GM21717 (cell line): ENCODE results near the gene GJD3.
"Not testable (repeated sequence)": the region's sequence is repeated elsewhere in the genome, so short reads cannot be mapped to it uniquely, and the experiment has no call there.

Experiments
- ATAC-seq: cut with Tn5 transposase; IDR thresholded peaks from one replicate; pipeline ENCODE4 v1.9.1; 2021; ENCODE audit warnings: mild to moderate bottlenecking, moderate library complexity; ENCODE audit not compliant: unreplicated experiment

Gene GJD3, protein sequence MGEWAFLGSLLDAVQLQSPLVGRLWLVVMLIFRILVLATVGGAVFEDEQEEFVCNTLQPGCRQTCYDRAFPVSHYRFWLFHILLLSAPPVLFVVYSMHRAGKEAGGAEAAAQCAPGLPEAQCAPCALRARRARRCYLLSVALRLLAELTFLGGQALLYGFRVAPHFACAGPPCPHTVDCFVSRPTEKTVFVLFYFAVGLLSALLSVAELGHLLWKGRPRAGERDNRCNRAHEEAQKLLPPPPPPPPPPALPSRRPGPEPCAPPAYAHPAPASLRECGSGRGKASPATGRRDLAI

DNA sequence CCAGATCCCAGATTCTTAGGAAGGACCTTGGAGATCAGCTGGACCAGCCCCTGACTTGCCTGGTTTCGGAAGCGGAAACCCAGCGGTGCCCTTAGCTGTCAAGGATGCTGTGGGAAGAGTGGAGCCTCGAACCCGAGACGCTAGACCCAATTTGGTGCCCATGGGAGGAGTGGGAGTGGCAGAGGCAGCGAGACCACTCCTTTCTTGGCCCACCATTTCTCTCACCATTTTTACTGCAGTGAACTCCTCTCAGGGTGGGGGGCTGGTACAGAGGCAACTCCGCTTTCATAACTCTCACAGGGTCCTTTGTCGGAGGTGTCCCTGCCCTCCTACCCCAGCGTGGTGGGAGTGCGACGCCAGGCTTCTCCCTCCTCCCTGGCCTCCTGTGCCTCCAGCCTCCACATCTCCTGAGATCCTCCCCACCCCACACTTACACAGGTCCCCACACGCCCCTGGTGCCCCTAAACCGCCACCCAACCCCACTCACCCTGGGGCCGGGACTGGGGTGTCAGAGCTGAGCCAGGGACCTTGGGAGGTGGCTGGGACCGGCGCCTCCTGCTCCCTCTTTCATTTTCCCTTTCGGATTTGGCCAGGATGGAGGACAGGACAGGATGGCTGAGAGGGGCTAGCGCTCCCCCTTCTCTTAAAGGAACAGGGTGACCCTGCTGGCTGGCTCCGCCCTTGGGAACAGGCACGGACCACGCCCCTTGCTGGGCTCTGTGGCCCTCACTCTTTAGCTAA, at the start of gene GJD3:
Gene GJD3 (minus strand): TSS at position 617 of the 741 bp plus-strand sequence. CDS start 922 bp downstream, outside the sequence.
- ATAC-seq, result no peak

DNA sequence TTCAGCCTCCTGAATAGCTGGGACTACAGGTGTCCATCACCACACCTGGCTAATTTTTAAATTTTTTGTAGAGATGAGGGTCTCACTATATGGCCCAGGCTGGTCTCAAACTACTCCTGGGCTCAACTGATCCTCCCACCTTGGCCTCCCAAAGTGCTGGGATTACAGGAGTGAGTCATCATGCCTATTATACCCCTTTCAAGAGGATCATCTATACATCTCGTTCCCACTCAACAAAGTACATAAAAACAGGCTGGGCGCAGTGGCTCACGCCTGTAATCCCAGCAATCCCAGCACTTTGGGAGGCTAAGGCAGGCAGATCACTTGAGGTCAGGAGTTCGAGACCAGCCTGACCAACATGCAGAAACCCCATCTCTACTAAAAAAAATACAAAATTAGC, 49.8 kb upstream of the GJD3 start:
- ATAC-seq, result not testable (repeated sequence)

DNA sequence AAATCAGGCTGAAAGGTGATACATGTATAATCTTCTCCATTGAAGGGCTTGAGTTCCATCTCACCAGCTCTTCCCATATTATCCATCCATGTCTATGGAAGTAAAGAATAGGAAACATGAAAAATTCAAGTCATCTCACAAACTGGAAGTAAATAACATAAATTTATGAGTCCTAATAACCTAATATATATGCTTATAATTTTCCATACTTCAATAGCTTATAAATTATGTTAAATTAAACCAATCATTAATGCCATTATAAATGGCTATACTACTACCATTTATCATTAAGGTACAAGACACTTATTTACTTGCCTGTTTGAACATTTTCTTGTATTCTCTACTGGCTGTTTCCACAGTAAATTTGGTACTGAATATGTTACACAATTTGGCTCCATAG, 48.3 kb upstream of the GJD3 start:
- no peak for ATAC-seq

DNA sequence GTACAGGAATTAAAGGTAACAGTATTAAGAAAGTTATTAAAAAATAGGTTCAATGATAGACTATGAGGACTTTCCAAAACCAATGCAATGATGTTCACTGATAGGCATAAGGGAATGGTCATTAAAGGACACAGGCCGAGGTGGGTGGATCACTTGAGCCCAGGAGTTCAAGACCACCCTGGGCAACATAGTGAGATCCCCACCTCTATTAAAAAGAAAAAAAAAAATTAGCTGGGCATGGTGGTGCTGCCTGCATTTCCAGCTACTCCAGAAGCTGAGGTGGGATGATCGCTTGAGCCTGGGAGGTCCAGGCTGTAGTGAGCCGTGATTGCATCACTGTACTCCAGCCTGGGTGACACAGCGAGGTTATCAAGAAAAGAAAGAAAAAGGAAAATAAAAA, 47.3 kb upstream of the GJD3 start:
- no peak for ATAC-seq

DNA sequence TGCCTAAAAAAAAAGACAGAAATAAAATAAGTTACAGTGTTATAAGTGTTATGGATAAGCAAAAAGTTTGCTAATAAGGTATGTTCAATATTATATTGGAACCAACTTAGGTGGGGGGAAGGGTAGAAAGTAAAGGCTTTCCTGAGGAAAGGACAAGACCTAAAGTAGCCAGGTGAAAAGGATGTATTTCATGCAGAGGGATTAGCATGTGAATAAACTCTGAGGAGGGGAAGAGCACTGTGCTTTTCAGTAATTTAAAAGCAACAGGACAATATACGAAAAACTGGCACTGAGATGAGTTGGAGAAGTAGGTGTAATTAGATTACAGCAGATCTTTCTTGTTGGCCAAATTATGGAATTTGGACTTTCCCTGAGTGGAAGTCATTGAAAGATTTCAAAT, 45.5 kb upstream of the GJD3 start:
- ATAC-seq, result no peak

DNA sequence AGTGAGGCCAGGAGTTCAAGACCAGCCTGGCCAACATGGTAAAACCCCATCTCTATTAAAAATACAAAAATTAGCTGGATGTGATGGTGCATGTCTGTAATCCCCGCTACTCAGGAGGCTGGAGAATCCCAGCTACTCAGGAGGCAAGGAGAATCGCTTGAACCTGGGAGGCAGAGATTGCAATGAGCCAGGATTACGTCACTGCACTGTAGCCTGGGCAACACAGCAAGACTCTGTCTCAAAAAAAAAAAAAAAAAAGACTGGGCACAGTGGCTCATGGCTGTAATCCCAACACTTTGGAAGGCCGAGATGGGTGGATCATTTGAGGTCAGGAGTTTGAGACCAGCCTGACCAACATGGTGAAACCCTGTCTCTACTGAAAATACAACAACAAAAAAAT, 45.0 kb upstream of the GJD3 start:
- not testable (repeated sequence) for ATAC-seq

DNA sequence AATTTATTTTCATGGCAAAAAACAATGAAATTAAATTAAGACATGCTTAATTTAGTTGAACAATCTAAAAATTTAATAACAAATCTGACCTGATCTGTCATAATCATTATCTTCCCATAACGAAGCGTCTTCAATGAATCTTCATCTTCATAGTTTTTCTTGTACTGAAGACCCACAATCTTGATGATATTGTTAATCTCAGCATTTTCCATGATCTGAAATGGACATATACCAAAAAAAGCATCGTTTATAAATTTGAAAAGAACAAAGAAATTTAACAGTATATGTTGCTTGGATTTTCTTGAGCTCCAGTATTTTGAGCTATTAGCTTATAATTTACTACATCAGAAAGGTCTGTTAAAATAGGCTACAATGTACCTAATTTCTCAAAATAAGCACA, 42.9 kb upstream of the GJD3 start:
- ATAC-seq, result no peak

DNA sequence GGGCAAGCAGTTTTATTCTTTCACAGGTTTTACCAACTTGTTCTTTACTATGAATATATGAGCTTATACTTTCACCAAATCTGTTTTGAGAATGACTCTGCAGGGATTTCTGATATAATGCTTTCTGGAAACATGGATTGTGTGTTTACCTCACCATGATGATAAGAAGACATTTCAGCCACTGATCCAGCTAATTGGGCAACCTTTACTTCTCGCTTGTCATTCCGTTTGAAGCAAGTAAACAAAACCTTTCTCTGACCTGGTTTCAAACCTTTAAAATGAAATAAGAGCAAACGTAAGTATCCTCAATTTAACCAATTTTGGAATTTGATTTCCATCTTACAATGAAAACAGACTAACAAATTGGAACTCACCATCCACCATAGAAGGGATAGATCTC, 39.5 kb upstream of the GJD3 start:
- ATAC-seq, result no peak

DNA sequence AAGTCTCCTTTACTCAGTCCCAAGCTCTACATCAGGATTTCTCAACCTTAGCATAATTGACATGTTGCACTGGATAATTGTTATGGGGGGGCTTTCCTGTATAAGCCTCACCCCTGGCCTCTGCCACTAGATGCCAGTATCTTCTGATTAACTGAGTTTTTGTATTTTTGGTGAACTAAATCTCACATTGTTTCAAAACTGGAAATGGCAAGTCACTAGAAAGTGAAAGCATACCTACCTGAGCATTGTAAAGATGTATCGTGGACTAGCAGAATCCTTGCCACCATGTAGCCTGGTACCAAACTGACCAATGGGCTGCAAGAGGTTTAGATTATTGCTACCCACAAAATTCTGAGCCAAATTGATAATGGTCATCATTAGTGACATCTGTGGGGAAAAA, 38.1 kb upstream of the GJD3 start:
- ATAC-seq, result no peak

DNA sequence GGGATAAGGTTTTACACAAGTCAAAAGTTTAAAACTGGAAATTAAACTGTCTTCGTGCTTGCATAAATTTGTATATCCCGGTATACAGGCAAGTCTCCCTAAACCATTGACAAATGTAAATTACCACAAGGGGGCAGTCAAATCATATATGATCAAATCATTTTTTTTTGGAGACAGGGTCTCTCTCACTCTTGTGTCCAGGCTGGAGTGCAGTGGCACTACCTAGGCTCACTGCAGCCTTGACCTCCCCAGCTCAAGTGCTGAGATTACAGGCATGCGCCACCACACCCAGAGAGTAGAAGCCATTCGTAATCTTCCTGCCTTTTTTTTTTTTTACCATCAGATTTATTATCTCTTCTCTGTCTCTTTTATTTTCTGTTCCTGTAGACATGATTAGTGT, 34.6 kb upstream of the GJD3 start:
- ATAC-seq, result no peak

DNA sequence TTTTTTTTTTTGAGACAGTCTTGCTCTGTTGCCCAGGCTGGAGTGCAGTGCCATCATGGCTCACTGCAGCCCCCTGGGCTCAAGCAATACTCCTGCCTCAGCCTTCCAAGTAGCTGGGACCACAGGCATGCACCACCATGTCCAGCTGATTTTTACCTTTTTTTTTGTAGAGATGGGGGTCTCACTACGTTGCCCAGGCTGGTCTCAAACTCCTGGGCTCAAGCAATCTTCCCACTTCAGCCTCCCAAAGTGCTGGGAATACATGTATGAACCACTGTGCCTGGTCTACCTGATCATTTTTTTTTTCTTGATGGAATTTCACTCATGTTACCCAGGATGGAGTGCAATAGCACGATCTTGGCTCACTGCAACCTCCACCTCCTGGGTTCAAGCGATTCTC, 22.0 kb upstream of the GJD3 start:
- ATAC-seq, result not testable (repeated sequence)

DNA sequence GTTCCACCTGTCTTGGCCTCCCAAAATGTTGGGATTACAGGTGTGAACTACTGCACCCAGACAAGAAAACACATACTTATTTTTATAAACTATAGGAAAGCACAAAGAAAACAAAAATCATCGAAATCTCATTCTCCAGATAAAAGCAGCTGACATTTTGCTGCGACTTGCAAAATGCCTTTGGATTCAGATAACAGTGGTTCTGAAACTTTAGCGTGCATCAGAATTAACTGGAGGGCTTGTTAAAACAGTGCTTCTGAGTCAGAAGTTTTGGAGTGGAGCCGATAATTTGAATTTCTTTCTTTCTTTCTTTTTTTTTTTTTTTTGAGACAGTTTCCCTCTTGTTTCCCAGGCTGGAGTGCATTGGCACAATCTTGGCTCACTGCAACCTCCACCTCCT, 17.7 kb upstream of the GJD3 start:
- ATAC-seq, result no peak

DNA sequence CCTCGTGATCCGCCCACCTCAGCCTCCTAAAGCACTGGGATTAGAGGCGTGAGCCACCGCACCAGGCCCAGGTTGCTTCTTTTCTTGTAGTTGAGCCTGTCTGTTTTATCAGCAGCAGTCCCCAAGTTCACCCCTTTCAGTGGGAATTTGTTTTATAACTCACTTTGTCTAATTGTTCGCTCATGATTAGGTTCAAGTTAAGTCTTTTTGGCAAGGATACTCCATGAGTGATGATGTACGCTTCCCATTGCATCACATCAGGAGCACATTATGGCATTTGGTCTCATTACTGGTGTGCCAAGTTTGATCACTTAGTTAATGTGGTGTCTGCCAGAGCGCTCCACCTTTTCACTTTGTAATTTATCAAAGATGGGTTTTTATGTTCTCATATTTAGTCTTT, 14.4 kb upstream of the GJD3 start:
- ATAC-seq, result no peak

DNA sequence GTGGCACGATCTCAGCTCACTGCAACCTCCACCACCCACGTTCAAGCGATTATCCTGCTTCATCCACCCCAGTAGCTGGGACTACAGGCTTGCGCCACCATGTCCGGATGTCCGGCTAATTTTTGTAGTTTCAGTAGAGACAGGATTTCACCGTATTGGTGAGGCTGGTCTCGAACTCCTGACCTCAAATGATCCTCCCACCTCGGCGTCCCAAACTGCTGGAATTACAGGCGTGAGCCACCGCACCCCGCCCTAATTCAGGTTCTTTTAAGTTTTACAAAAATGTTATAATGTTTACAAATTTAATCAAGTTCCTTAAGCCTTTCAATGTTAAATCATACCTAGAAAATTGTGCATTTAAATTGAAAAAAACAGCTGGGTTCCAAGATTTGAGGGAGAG, 13.3 kb upstream of the GJD3 start:
- ATAC-seq, result no peak

DNA sequence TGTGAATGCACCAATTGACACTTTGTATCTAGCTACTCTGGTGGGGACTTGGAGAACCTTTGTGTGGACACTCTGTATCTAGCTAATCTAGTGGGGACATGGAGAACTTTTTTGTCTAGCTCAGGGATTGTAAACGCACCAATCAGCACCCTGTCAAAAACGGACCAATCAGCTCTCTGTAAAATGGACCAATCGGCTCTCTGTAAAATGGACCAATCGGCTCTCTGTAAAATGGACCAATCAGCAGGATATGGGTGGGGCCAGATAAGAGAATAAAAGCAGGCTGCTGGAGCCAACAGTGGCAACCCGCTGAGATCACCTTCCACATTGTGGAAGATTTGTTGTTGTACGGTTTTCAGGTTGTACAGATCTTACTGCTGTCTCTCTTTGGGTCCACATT, 12.0 kb upstream of the GJD3 start:
- ATAC-seq, result not testable (repeated sequence)

DNA sequence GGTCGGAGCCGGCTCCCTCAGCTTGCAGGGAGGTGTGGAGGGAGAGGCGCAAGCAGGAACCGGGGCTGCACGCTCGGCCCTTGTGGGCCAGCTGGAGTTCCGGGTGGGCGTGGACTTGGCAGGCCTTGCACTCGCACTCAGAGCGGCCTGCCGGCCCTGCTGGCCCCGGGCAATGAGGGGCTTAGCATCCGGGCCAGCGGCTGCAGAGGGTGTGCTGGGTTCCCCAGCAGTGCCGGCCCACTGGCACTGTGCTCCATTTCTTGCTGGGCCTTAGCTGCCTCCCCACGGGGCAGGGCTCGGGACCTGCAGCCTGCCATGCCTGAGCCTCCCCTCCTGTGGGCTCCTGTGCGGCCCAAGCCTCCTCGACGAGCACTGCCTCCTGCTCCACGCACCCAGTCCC, 11.2 kb upstream of the GJD3 start:
- not testable (repeated sequence) for ATAC-seq

DNA sequence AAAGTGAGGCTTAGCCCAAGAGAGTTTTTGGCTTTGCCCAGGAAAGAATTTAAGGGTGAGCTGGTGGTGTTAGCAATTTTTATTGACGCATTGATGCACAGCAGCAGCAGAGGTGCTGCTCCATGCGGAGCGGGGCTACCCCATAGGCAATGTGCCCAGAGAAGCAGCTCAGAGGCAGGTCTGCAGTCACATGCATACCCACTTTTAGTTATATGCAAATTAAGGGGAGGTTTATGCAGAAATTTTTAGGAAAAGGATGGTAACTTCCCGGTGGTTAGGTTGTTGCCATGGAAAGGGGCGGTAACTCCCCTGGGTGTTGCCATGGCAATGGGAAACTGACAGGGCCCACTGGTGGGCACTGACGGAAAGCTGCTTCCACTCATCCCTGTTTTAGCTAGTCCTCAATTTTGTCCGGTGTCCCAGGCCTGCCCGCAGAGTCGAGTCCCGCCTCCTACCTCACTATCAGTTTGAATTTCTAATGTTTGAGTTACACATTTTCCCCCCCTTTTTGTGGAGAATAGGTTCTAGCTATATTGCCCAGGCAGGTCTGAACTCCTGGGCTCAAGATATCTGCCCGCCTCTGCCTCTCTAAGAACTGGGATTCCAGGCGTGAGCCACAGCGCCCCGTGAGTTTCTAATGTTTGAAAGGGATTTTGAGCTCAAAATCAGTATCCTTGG, 10.4 kb upstream of the GJD3 start:
- no peak for ATAC-seq

DNA sequence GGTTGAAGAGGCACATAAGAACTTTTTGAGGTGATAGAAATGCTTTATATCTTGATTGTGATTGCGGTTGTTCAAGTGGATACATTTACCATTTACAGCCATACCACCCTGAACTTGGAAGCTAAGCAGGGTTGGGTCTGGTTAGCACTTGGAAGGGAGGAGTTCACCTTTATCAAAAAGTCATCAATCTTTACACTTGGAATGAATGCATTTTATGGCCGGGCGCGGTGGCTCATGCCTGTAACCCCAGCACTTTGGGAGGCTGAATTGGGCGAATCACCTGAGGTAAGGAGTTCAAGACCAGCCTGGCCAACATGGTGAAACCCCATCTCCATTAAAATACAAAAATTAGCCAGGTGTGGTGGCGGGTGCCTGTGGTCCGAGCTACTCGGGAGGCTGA, 9.5 kb upstream of the GJD3 start:
- no peak for ATAC-seq

DNA sequence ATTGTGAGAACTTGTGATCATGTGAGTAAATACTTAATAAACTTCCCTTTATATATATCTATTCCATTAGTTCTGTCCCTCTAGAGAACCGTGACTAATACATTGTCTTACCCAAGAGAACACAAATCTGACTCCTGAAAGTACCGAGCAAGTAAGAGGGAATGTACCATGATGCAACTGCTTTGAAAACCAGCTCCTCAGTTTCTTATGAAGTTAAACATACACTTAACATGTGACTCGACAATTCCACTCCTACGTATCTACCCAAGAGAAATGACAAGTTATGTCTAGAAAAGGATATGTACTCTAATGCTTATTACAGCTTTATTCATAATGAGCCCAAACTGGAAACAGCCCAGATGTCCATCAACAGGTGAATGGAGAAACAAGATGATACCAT, 8.8 kb upstream of the GJD3 start:
- ATAC-seq, result no peak

DNA sequence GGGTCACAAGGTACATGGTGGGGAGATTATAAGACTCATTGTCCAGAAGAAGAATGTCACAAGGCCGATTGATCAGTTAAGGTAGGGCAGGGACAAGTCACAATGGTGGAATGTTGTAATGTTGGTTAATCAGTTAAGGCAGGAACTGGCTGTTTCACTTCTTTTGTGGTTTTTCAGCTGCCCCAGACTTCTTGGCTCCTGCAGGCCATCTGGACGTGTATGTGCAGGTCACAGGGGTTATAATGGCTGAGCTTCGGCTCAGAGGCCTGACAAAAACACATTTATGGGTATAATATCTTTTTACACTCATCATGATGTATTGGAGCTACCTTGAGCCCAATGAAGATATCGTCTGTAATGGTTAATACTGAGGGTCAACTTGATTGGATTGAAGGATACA, 8.1 kb upstream of the GJD3 start:
- not testable (repeated sequence) for ATAC-seq

DNA sequence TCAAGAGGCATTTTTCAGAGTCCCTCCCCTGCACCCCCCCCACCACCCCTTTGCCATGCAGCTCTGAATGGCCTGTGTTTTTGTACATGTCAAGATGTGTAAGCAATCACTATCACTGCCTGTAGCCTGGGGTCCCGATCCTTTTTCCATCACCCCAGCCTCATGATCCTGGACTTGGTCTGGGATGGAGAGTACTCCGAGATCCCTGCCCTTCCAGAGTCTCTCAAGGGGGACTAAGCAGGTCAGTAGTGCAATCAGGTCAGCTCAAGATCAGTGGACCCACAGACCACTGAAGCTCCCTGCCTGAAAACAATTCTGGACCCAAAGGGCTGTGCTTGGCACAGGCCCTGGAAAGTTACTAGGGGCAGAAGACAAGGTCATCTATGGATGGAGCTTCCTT, 7.5 kb upstream of the GJD3 start:
- ATAC-seq, result no peak
